ENCODE measurements around the gene NUDT17. TPM values are rescaled to one million over a fixed set of nuclear protein-coding genes. Genes with fewer than 3 reads are reported as not detected.
"Not testable (repeated sequence)": the region's sequence is repeated elsewhere in the genome, so short reads cannot be mapped to it uniquely, and the experiment has no call there.

NUDT17 gene, protein sequence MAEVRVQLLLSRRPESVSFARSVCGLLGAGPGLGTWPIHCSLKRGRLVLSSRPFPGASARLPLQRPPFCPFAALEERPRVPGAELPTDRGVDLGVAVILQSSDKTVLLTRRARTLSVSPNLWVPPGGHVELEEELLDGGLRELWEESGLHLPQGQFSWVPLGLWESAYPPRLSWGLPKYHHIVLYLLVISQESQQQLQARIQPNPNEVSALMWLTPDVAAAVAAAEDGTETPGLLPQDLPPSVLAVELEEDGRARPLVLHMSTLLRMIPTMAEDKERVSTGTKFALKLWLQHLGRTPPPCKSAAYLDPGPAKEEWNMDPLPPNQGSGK
- 10 to 100 TPM in 11 of 12 donors, not detected in 1; 10.5 to 19.6 (median 14.8) TPM for polyA plus RNA-seq (ENCODE audit: insufficient read length in 12 of 12)
- long read RNA-seq, donor 1: 0 reads
- long read RNA-seq, donor 2: 0 reads
- long read RNA-seq, donor 3: 0 reads
- long read RNA-seq, donor 4: 0 reads
- long read RNA-seq, donor 5, partial matches to known transcripts: 73 of 74 reads
- long read RNA-seq, donor 5, other reads (novel, unspliced or antisense): 0 of 74 reads
- long read RNA-seq, donor 6, partial matches to known transcripts: 0 of 1 reads
- long read RNA-seq, donor 6, other reads (novel, unspliced or antisense): 0 of 1 reads
- long read RNA-seq, donor 7: 0 reads
- long read RNA-seq, donor 8, partial matches to known transcripts: 0 of 2 reads
- long read RNA-seq, donor 8, other reads (novel, unspliced or antisense): 0 of 2 reads
- long read RNA-seq, donor 9: 0 reads
- long read RNA-seq, donor 10, partial matches to known transcripts: 5 of 5 reads
- long read RNA-seq, donor 10, other reads (novel, unspliced or antisense): 0 of 5 reads
- long read RNA-seq, donor 11, partial matches to known transcripts: 57 of 57 reads
- long read RNA-seq, donor 11, other reads (novel, unspliced or antisense): 0 of 57 reads

- DNase-seq: peak; percentile 85
Measured at GRCh38 chr1:145845514-145846161, at the start of gene NUDT17. Gene NUDT17, plus strand, starts transcription at chr1:145845630. Its CDS starts 11 bp downstream, at chr1:145845641.

GRCh38 chr1:145796753-145797152, 48.7 kb upstream of the NUDT17 start:
- no peak for DNase-seq

DNA sequence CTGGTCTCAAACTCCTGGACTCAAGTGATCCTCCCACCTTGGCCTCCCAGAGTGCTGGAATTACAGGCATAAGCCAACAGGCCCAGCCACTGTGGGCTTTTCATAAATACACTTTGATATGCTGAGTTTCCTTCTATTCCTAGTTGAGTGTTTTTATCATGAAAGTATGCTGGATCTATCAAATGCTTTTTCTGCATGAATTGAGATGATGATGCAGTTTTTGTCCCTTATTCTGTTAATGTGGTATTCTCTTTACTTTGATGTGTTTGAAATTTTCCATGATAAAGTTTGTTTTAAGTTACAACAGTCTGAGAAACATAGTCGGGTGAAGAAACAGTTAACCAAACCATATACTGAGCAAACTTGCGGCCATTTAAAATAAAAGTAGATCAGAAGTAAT, 45.6 kb upstream of the NUDT17 start:
- no peak for DNase-seq

DNA sequence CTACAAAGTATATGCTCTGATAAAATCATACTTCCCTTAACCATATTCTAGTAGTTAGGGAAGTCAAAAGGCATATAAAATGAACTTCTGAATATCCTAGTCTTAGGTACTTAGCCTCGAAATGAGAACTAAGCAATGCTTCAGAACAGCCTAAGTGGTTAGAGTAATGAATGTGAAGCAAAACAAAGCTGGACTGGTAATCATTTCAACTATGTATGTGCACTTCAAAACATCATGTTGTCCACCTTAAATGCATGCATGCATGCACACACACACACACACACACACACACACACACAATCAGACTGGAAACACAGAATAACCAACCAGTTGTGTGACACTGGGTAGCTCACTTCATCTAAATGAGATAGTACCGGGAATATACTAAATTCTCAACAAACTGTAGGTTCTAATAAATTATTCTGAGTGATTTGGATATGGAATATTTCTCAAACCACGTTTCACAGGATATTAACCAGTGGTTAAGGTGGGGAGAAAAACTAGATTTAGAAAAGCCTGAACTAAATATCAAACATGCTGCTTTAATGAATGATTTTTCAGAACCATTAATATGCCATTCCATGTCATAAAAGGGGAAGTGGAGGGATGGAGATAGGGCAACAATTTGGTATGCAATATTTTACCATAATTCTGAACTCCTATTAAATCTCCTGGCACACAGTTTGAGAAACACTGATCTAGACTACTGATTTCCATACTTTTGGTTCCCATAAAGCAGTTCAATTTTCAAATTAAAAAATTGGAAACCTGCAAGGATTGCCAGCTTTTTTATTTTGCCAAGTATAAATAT, 41.0 kb upstream of the NUDT17 start:
- DNase-seq: no peak

GRCh38 chr1:145805057-145805456, 40.4 kb upstream of the NUDT17 start:
- DNase-seq: no peak

DNA sequence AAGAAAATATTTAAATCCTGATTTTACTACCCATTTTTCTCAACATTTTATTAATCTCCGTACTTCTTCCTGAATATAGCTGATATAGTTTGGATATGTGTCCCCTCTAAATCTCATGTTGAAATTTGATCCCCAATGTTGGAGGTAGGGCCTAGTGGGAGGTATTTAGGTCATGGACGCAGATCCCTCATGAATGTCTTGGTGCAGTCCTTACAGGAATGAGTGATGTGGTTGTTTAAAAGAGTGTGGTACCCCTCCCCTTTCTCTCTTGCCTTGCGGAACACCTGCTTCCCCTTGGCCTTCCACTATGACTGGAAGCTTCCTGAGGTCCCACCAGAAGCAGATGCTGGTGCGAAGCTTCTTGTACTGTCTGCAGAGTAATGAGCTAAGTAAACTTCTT, 39.0 kb upstream of the NUDT17 start:
- DNase-seq: no peak

GRCh38 chr1:145806844-145807243, 38.6 kb upstream of the NUDT17 start:
- no peak for DNase-seq

- not testable (repeated sequence) for DNase-seq
Measured at GRCh38 chr1:145812977-145813810, 32.2 kb upstream of the NUDT17 start.

DNA sequence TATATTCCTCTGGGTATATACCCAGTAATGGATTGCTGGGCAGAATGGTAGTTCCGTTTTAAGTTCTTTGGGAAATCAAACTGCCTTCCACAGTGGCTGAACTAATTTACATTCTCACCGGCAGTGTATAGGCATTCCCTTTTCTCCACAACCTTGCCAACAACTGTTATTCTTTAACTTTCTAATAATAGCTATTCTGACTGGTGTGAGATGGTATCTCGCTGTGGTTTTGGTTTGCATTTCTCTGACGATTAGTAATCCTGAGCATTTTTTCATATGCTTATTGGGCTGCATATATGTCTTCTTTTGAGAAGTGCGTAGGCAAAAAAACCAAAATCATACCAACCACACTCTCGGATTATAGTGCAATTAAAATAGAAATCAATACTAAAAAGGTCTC, 27.3 kb upstream of the NUDT17 start:
- not testable (repeated sequence) for DNase-seq

- DNase-seq: not testable (repeated sequence)
Measured at GRCh38 chr1:145822779-145823331, 22.6 kb upstream of the NUDT17 start.

DNA sequence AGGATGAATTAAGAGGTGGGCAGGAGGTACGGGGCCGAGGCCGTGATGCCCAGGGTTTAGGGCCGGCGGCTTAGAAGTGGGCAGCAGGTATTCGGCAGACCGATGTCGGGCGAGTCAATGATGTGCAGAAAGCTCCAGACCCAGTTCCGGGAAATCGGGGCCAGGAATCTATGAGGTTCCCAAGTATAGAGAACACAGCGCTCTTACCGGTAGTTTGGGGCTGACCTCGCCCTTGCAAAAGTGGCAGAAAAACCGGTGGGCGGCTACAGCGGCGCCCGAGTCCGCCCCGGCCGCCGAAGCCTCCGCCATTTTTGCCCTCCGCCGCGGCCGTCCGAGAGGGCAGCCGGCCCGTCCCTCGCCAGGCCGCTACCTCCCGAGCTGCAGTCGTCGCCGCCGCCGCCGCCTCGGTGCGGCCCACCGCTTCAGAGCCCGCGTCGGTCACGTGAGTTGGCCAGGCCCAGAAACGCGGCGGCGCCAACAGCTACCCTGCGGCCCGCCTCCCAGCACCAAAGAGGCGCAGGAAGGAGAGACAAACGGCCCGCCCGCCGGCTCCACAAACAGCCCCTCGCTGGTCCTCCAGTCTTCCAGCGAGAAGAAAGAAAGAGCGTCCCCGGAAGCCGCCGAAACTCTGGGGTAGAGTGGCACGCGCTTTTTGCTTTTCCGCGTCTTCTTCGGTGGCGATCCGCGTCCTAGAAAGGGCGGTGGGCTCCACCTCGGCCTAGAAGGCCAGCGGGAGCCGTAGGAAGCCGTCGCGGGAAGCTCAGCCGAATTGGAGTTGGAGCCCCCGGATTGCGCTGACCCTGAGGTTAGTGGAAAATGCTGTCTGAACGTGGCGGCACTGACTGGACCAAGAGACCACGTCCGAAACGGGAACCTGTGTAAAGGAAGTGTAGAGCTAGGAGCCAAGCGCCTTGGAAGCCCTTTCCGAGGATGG, 21.6 kb upstream of the NUDT17 start, which contains the start of the genes POLR3C and RNF115:
Gene POLR3C (plus strand): TSS at position 636 of the 934 bp plus-strand sequence. CDS start 1,577 bp downstream, outside the sequence.
Gene RNF115 (minus strand): TSS at position 531 of the 934 bp plus-strand sequence. CDS start 222 bp downstream, at position 309.
- peak; percentile 89 for DNase-seq

DNA sequence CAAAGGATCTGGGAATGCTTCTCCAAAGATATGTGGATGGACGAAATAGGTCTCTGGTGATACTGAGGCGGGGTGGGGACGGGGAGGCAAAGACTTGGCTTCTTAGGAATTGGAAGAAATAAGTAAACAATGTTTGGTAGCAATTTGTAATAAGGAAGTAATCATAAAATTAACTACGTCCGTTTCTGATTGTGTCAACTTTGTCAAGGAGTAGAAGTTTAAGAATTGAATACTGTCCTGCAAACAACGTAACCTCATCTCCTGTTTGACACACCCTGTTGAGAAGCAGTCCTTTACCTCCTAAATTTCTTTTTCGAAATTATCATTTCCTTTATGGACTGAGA, 21.0 kb upstream of the NUDT17 start:
- DNase-seq: no peak

DNA sequence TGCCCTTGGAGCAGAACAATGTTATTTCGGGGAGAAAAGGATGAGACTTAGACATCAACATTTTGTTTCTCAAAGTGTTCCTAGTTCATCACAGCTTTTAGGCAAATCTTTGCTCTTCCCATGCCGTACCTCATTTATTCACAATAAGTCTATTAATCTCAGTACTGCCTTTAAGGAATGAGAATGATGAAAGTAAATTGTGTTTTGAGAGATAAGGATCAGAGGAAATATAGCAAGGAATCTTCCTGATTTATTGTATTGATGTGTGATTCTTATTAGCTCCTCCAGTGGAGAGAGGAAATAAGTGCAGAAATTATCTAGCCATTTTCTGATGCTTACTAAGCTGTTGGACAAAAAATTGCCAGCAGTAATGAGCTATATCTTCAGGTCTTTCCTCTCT, 19.4 kb upstream of the NUDT17 start:
- DNase-seq: no peak

GRCh38 chr1:145827966-145828365, 17.5 kb upstream of the NUDT17 start:
- DNase-seq: no peak

GRCh38 chr1:145828367-145829026, 16.9 kb upstream of the NUDT17 start:
- DNase-seq: no peak

GRCh38 chr1:145830810-145831209, 14.6 kb upstream of the NUDT17 start:
- not testable (repeated sequence) for DNase-seq

DNA sequence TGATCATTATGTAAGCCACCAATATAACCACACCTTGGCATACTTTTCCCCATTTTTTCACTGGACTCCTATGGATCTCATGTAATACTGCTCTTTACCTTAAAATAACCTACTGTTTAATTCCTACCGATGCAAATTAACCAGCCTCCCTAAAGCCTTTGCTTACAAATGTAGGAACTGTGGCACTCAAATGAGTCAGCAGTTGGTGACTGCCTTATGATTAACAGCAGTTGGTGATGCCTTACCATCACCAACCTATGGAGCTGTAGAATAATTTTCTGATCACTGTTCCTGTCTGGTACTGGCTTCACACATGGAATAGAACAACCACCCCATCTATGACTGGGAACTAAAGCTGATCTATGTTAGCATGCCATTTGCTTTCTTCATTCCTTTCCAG, 7.8 kb upstream of the NUDT17 start:
- DNase-seq: no peak

DNA sequence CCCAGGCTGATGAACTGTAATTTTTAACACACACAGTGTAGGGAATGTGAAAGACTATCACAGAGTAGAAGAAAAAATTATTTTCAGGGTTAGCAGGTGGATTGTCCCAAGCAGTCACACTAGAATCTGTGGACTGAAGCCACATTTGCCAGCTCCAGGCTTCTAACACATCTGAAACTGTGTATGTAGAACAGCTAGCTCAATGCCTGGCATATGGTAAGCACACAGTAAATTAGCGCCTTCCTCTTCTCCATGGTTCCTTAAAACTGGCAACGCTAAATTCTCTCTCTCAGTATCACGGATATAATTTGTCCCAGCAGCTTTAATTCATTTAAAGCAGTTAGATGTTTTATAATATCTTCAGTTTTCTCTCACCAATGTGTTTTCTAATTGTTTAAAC, 2.4 kb upstream of the NUDT17 start:
- no peak for DNase-seq
